H9 (cell line): ENCODE results near the gene DTNA. TPM values are rescaled to one million over a fixed set of nuclear protein-coding genes. Genes with fewer than 3 reads are reported as not detected.

Experiments
- DNase-seq: peaks from one replicate; pipeline ENCODE4 v3.0.0-alpha.2; 2017
- H2AFZ ChIP-seq: one replicate; pipeline ENCODE4 v1.6.1; 2013; ENCODE audit warnings: mild to moderate bottlenecking, low read length, control low read depth, moderate library complexity
- H2AK5ac ChIP-seq: 2 replicates; pipeline ENCODE4 v1.6.1; 2013; ENCODE audit warnings: low read length, control low read depth, mixed read lengths; ENCODE audit not compliant: insufficient read length
- H2BK120ac ChIP-seq: one replicate; pipeline ENCODE4 v1.6.1; 2013; ENCODE audit warnings: low read depth, mild to moderate bottlenecking, low read length, control low read depth, inconsistent platforms; ENCODE audit not compliant: poor library complexity, severe bottlenecking
- H2BK12ac ChIP-seq: 2 replicates; pipeline ENCODE4 v1.6.1; 2013; ENCODE audit warnings: low read length, control low read depth, mixed read lengths, low read depth; ENCODE audit not compliant: insufficient read length
- H2BK15ac ChIP-seq: 2 replicates; pipeline ENCODE4 v1.6.1; 2013; ENCODE audit warnings: low read depth, low read length, control low read depth
- H2BK20ac ChIP-seq: one replicate; pipeline ENCODE4 v1.6.1; 2013; ENCODE audit warnings: low read depth, mild to moderate bottlenecking, low read length, control low read depth, inconsistent platforms; ENCODE audit not compliant: poor library complexity, severe bottlenecking
- H2BK5ac ChIP-seq: 2 replicates; pipeline ENCODE4 v1.6.1; 2013; ENCODE audit warnings: low read length, control low read depth, mixed read lengths; ENCODE audit not compliant: insufficient read length
- H3K14ac ChIP-seq: 2 replicates; pipeline ENCODE4 v1.6.1; 2013; ENCODE audit warnings: low read length, control low read depth; ENCODE audit not compliant: insufficient read depth
- H3K18ac ChIP-seq: 2 replicates; pipeline ENCODE4 v1.6.1; 2013; ENCODE audit warnings: low read depth, mild to moderate bottlenecking, mixed read lengths, low read length, control low read depth; ENCODE audit not compliant: insufficient read length
- H3K23ac ChIP-seq: 2 replicates; pipeline ENCODE4 v1.6.1; 2013; ENCODE audit warnings: low read length, control low read depth, mixed read lengths, low read depth; ENCODE audit not compliant: insufficient read length
- H3K23me2 ChIP-seq: 2 replicates; pipeline ENCODE4 v1.6.1; 2013; ENCODE audit warnings: low read depth, mild to moderate bottlenecking, mixed read lengths, low read length, control low read depth; ENCODE audit not compliant: insufficient read length, poor library complexity, severe bottlenecking
- H3K27ac ChIP-seq: 2 replicates; pipeline ENCODE4 v1.5.1; 2013; ENCODE audit warnings: low read length, control low read depth, mixed read lengths, low read depth; ENCODE audit not compliant: insufficient read length
- H3K27me3 ChIP-seq: 2 replicates; pipeline ENCODE4 v1.6.1; 2013; ENCODE audit warnings: low read length, control low read depth, inconsistent platforms; ENCODE audit not compliant: insufficient read depth
- H3K4ac ChIP-seq: 2 replicates; pipeline ENCODE4 v1.6.1; 2013; ENCODE audit warnings: low read depth, mild to moderate bottlenecking, control low read depth, inconsistent platforms, low read length, moderate library complexity
- H3K4me1 ChIP-seq: 2 replicates; pipeline ENCODE4 v1.6.1; 2013; ENCODE audit warnings: low read length, control low read depth, inconsistent platforms; ENCODE audit not compliant: insufficient read depth
- H3K4me2 ChIP-seq: 2 replicates; pipeline ENCODE4 v1.6.1; 2013; ENCODE audit warnings: low read length, control low read depth, mixed read lengths; ENCODE audit not compliant: insufficient read length, insufficient read depth
- H3K56ac ChIP-seq: 2 replicates; pipeline ENCODE4 v1.6.1; 2013; ENCODE audit warnings: low read depth, mild to moderate bottlenecking, mixed read lengths, low read length, control low read depth; ENCODE audit not compliant: insufficient read length
- H3K79me1 ChIP-seq: 2 replicates; pipeline ENCODE4 v1.6.1; 2013; ENCODE audit warnings: low read depth, mild to moderate bottlenecking, moderate library complexity, low read length, control low read depth, inconsistent platforms; ENCODE audit not compliant: insufficient read depth, poor library complexity, severe bottlenecking
- H3K79me2 ChIP-seq: 2 replicates; pipeline ENCODE4 v1.6.1; 2013; ENCODE audit warnings: low read length, control low read depth, inconsistent platforms; ENCODE audit not compliant: insufficient read depth
- H3K9ac ChIP-seq: 2 replicates; pipeline ENCODE4 v1.6.1; 2013; ENCODE audit warnings: low read length, control low read depth, mixed read lengths; ENCODE audit not compliant: insufficient read length; ENCODE audit errors: extremely low read depth
- H3K9me3 ChIP-seq: one replicate; pipeline ENCODE4 v1.6.1; 2013; ENCODE audit warnings: low read depth, low read length, inconsistent platforms; ENCODE audit not compliant: control insufficient read depth
- H3T11ph ChIP-seq: one replicate; pipeline ENCODE4 v1.6.1; 2013; ENCODE audit warnings: mild to moderate bottlenecking, low read length, control low read depth, inconsistent platforms
- H4K20me1 ChIP-seq: one replicate; pipeline ENCODE4 v1.6.1; 2013; ENCODE audit not compliant: control insufficient read depth, insufficient read length, insufficient read depth
- H4K5ac ChIP-seq: 2 replicates; pipeline ENCODE4 v1.6.1; 2013; ENCODE audit warnings: low read depth, mild to moderate bottlenecking, mixed read lengths, low read length, control low read depth; ENCODE audit not compliant: insufficient read length
- H4K8ac ChIP-seq: replicated peaks from 2 replicates; pipeline ENCODE4 v1.6.1; 2013; ENCODE audit warnings: low read length, control low read depth, mixed read lengths, low read depth; ENCODE audit not compliant: insufficient read length
- H4K91ac ChIP-seq: 2 replicates; pipeline ENCODE4 v1.6.1; 2013; ENCODE audit warnings: low read depth, mild to moderate bottlenecking, moderate library complexity, mixed read lengths, low read length, control low read depth; ENCODE audit not compliant: insufficient read length
- H3K27ac Mint-ChIP-seq, 3 experiments: 2 replicates in 2 of 3; 3 replicates in 1 of 3; pipeline ENCODE4 v1.8.0; 2020 to 2021; ENCODE audit warnings: mixed read lengths in 3 of 3, mild to moderate bottlenecking in 1 of 3, moderate library complexity in 1 of 3
- H3K27me3 Mint-ChIP-seq: 2 replicates; pipeline ENCODE4 v1.8.0; 2021; ENCODE audit warnings: low read depth, mild to moderate bottlenecking, moderate library complexity, mixed read lengths
- H3K36me3 Mint-ChIP-seq, 3 experiments: 2 replicates in 2 of 3; 3 replicates in 1 of 3; pipeline ENCODE4 v1.8.0; 2020 to 2021; ENCODE audit warnings: low read depth in 3 of 3, mixed read lengths in 3 of 3; ENCODE audit not compliant: insufficient read depth in 1 of 3
- H3K4me1 Mint-ChIP-seq, 2 experiments: 2 replicates each; pipeline ENCODE4 v1.8.0; 2020; ENCODE audit warnings: mixed read lengths in 2 of 2
- H3K4me3 Mint-ChIP-seq, 2 experiments: 2 replicates in 1 of 2; 3 replicates in 1 of 2; pipeline ENCODE4 v1.8.0; 2020 to 2021; ENCODE audit warnings: mild to moderate bottlenecking in 2 of 2, mixed read lengths in 2 of 2, moderate library complexity in 1 of 2
- H3K9me3 Mint-ChIP-seq, 2 experiments: 2 replicates in 1 of 2; 3 replicates in 1 of 2; pipeline ENCODE4 v1.8.0; 2020; ENCODE audit warnings: mild to moderate bottlenecking in 2 of 2, mixed read lengths in 2 of 2, moderate library complexity in 1 of 2
- CTCF ChIP-seq: fragments of 200-600 bp; sonication (generic); conservative IDR thresholded peaks from 3 replicates; pipeline ENCODE4 v1.8.0; 2021; ENCODE audit warnings: antibody characterized with exemption, mild to moderate bottlenecking
- WGBS: extraction: QIAGEN DNeasy Blood & Tissue Kit; methylation state at CpG from one replicate; pipeline ENCODE4 v1.1.7; 2013; ENCODE audit warnings: missing lambda C conversion rate, low lambda C conversion rate, mixed read lengths; ENCODE audit not compliant: insufficient read length; ENCODE audit errors: extremely low coverage; 5-methylcytosine and 5-hydroxymethylcytosine counted together
- total RNA-seq: library from RNA; stranded (reverse); gene quantifications from 2 replicates; pipeline ENCODE4 v1.2.1, GENCODE V29; 2021

DTNA gene
- total RNA-seq, 1 experiment from 2014 or later: 25.5 TPM

GRCh38 chr18:34872066-34872465, 162.0 kb downstream of the DTNA start:
- Mint-ChIP-seq H3K36me3 (no peaks in the 10 kb centered on the region), H3K9me3 (no peaks in the 10 kb centered on the region), H3K27ac (no peak overlapping the region), H3K27me3 (no peaks in the 10 kb centered on the region), H3K4me3 (no peak overlapping the region), H3K4me1 (peaks cover 5 to 8% of the 10 kb centered on the region in 2 experiments)
- H2BK20ac ChIP-seq: no peak overlapping the region
- H2BK120ac ChIP-seq: no peak overlapping the region
- no peak overlapping the region for H3K27ac ChIP-seq
- H4K91ac ChIP-seq: no peak overlapping the region
- H4K8ac ChIP-seq: no peak overlapping the region
- no peak overlapping the region for H3K4me2 ChIP-seq
- H3K79me2 ChIP-seq: no peaks in the 10 kb centered on the region
- no peak overlapping the region for H2AFZ ChIP-seq
- H2BK12ac ChIP-seq: no peak overlapping the region
- no peak overlapping the region for H3K23ac ChIP-seq
- no peaks in the 10 kb centered on the region for H3K23me2 ChIP-seq
- no peaks in the 10 kb centered on the region for H4K20me1 ChIP-seq
- no peak overlapping the region for H3K4ac ChIP-seq
- H3K9me3 ChIP-seq: no peaks in the 10 kb centered on the region
- no CpG with 5 or more reads among the region's 1 CpG for WGBS
- H2AK5ac ChIP-seq: no peak overlapping the region
- TF ChIP-seq CTCF: no peak
- H2BK15ac ChIP-seq: no peak overlapping the region
- no peaks in the 10 kb centered on the region for H3K27me3 ChIP-seq
- H3K18ac ChIP-seq: no peak overlapping the region
- H4K5ac ChIP-seq: no peak overlapping the region
- H3K4me1 ChIP-seq: no peaks in the 10 kb centered on the region
- DNase-seq: no peak
- H3K79me1 ChIP-seq: no peaks in the 10 kb centered on the region
- H3T11ph ChIP-seq: no peak overlapping the region
- no peak overlapping the region for H3K14ac ChIP-seq
- no peak overlapping the region for H2BK5ac ChIP-seq
- no peak overlapping the region for H3K56ac ChIP-seq
- H3K9ac ChIP-seq: no peak overlapping the region
